HEK293T (cell line): ENCODE results near the gene HOXA7.

Experiments
- ARNT ChIP-seq: fragments of 450-650 bp; IDR thresholded peaks from 2 replicates; pipeline ENCODE4 v1.6.1; 2017; ENCODE audit warnings: mild to moderate bottlenecking
- BHLHE40 ChIP-seq: fragments of 450-650 bp; IDR thresholded peaks from 2 replicates; pipeline ENCODE4 v1.6.1; 2016; ENCODE audit warnings: mild to moderate bottlenecking, moderate library complexity, borderline replicate concordance
- CTBP1 ChIP-seq: fragments of 450-650 bp; IDR thresholded peaks from 2 replicates; pipeline ENCODE4 v1.6.1; 2016; ENCODE audit warnings: borderline replicate concordance
- FOXK2 ChIP-seq: fragments of 450-650 bp; IDR thresholded peaks from 2 replicates; pipeline ENCODE4 v1.6.1; 2016; ENCODE audit warnings: mild to moderate bottlenecking
- FOXM1 ChIP-seq: fragments of 450-650 bp; IDR thresholded peaks from 2 replicates; pipeline ENCODE4 v1.6.1; 2017; ENCODE audit warnings: mild to moderate bottlenecking, borderline replicate concordance
- SP1 ChIP-seq: fragments of 450-650 bp; IDR thresholded peaks from 2 replicates; pipeline ENCODE4 v1.6.1; 2017

DNA sequence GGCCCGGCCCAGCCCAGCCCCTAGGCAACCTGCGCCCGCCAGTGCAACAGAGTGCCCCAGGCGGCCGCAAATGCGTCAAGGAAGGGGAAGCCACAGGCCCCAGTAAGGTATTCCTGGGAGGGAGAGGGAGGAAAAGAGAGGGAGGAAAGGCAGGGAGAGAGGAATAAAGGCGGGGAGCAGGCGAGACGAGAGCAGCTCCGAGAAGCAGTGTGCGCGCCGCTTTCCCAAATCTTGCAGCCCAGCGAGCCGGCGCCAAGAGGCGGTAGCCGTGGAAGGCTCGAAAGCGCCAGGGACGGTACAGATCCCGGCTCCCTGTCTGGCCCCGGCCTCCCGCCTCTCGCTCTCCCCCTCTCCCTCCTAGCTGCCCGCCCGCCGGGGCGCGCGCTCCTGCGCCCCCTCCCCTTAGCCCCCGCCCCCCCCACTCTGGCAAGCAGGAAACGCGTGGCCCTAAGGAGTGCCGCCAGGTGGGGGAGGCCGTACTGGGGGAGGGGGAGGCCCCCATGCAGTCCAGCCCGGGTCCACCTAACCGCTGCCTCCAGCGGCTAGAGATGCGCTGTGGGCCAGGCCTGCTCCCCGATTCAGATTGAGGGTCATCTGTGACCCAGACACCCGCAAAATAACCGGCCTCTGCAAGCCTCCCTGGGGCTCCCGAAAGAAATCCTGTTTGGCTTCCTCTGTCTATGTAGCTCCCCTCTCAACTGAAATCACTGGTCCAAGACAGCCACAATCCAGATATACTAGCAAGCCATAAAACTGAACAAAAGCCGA, 13.4 kb upstream of the HOXA7 start:
- TF ChIP-seq FOXK2 (no peak), SP1 (no peak), ARNT (no peak), FOXM1 (peak; percentile 27; the same call in 1 of the 2 replicates), BHLHE40 (no peak), CTBP1 (no peak; the same call in 1 of the 2 replicates)
